ENCODE measurements around the gene PTPRCAP.

The PTPRCAP gene

GRCh38 chr11:67435031-67435726, 2.3 kb downstream of the PTPRCAP start:
- Histone ChIP-seq H3K79me2 (peaks cover 2% of the 10 kb centered on the region), H3K9me3 (ENCODE audit: control insufficient read depth, low read length) (no peaks in the 10 kb centered on the region), H3K4me2 (ENCODE audit: low read length) (no peak overlapping the region), H3K4me3 (ENCODE audit: low read depth, low read length) (no peak overlapping the region), H3K27me3 (ENCODE audit: control insufficient read depth, insufficient read depth, low read length) (no peaks in the 10 kb centered on the region), H3K27ac (no peak overlapping the region), H3K36me3 (ENCODE audit: control insufficient read depth, insufficient read depth, low read length) (no peaks in the 10 kb centered on the region), H3K4me1 (no peaks in the 10 kb centered on the region), H3K9ac (no peak overlapping the region), H2AFZ (no peak overlapping the region)
- TF ChIP-seq, protein P1, sequence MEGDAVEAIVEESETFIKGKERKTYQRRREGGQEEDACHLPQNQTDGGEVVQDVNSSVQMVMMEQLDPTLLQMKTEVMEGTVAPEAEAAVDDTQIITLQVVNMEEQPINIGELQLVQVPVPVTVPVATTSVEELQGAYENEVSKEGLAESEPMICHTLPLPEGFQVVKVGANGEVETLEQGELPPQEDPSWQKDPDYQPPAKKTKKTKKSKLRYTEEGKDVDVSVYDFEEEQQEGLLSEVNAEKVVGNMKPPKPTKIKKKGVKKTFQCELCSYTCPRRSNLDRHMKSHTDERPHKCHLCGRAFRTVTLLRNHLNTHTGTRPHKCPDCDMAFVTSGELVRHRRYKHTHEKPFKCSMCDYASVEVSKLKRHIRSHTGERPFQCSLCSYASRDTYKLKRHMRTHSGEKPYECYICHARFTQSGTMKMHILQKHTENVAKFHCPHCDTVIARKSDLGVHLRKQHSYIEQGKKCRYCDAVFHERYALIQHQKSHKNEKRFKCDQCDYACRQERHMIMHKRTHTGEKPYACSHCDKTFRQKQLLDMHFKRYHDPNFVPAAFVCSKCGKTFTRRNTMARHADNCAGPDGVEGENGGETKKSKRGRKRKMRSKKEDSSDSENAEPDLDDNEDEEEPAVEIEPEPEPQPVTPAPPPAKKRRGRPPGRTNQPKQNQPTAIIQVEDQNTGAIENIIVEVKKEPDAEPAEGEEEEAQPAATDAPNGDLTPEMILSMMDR (IDR thresholded peaks at IDR 0.05): no peak

- H3K27ac ChIP-seq: no peak overlapping the region
- H3K9ac ChIP-seq: no peak overlapping the region
- no peak overlapping the region for H2AFZ ChIP-seq
- TF ChIP-seq, protein P1 (IDR thresholded peaks at IDR 0.05): no peak
- peaks cover 5% of the 10 kb centered on the region for H3K79me2 ChIP-seq
- H3K9me3 ChIP-seq (ENCODE audit: control insufficient read depth, low read length): no peaks in the 10 kb centered on the region
- H3K4me1 ChIP-seq: no peaks in the 10 kb centered on the region
- no peak overlapping the region for H3K4me2 ChIP-seq (ENCODE audit: low read length)
- H3K27me3 ChIP-seq (ENCODE audit: control insufficient read depth, insufficient read depth, low read length): no peaks in the 10 kb centered on the region
- no peak overlapping the region for H3K4me3 ChIP-seq (ENCODE audit: low read depth, low read length)
- H3K36me3 ChIP-seq (ENCODE audit: control insufficient read depth, insufficient read depth, low read length): no peaks in the 10 kb centered on the region
These were observed 3.0 kb downstream of the PTPRCAP start for GRCh38 chr11:67434395-67434881.

GRCh38 chr11:67433536-67434394, 3.7 kb downstream of the PTPRCAP start:
- Histone ChIP-seq H3K4me3 (ENCODE audit: low read depth, low read length) (no peak overlapping the region), H3K4me2 (ENCODE audit: low read length) (no peak overlapping the region), H3K9ac (no peak overlapping the region), H2AFZ (no peak overlapping the region), H3K9me3 (ENCODE audit: control insufficient read depth, low read length) (no peaks in the 10 kb centered on the region), H3K79me2 (peaks cover 9% of the 10 kb centered on the region), H3K4me1 (no peaks in the 10 kb centered on the region), H3K36me3 (ENCODE audit: control insufficient read depth, insufficient read depth, low read length) (no peaks in the 10 kb centered on the region), H3K27me3 (ENCODE audit: control insufficient read depth, insufficient read depth, low read length) (no peaks in the 10 kb centered on the region), H3K27ac (no peak overlapping the region)
- TF ChIP-seq, protein P1 (IDR thresholded peaks at IDR 0.05): no peak

DNA sequence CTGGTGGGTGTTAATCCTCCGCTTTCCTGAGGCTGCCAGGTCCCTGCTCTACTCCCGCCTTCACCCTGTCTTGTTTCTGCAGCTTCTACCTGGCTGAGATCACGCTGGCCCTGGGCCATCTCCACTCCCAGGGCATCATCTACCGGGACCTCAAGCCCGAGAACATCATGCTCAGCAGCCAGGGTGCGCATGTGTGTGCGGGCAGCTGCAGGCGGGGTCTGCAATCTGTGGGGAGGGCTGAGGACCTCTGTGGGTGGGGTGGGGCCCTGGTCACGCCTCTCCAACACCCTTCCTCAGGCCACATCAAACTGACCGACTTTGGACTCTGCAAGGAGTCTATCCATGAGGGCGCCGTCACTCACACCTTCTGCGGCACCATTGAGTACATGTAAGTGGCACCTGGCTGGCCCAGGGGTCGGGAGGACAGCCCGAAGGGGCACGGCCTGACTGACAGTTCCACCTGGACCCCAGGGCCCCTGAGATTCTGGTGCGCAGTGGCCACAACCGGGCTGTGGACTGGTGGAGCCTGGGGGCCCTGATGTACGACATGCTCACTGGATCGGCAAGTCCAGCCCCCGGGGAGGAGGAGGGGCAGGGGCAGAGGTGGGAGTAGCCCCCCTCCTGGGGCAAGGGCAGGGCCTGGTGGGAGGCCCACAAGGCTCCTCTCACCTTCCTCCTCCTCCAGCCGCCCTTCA, 4.7 kb downstream of the PTPRCAP start:
- H3K9me3 ChIP-seq (ENCODE audit: control insufficient read depth, low read length): no peaks in the 10 kb centered on the region
- no peak overlapping the region for H3K9ac ChIP-seq
- H3K4me3 ChIP-seq (ENCODE audit: low read depth, low read length): no peak overlapping the region
- no peaks in the 10 kb centered on the region for H3K4me1 ChIP-seq
- H3K79me2 ChIP-seq: peaks cover 10% of the 10 kb centered on the region
- no peak overlapping the region for H2AFZ ChIP-seq
- H3K4me2 ChIP-seq (ENCODE audit: low read length): no peak overlapping the region
- H3K36me3 ChIP-seq (ENCODE audit: control insufficient read depth, insufficient read depth, low read length): no peaks in the 10 kb centered on the region
- TF ChIP-seq, protein P1 (IDR thresholded peaks at IDR 0.05): no peak
- H3K27me3 ChIP-seq (ENCODE audit: control insufficient read depth, insufficient read depth, low read length): no peaks in the 10 kb centered on the region
- H3K27ac ChIP-seq: no peak overlapping the region
